HUES48 (cell line): ENCODE measurements around the gene ATG9B.

Experiments used
- H3K27ac ChIP-seq: one replicate; pipeline ENCODE4 v1.7.0; 2013; ENCODE audit warnings: low read depth, low read length, inconsistent platforms
- H3K27me3 ChIP-seq: 2 replicates; pipeline ENCODE4 v1.6.1; 2013; ENCODE audit warnings: mild to moderate bottlenecking, low read length; ENCODE audit not compliant: control insufficient read depth, insufficient read depth
- H3K36me3 ChIP-seq: 2 replicates; pipeline ENCODE4 v1.6.1; 2013; ENCODE audit warnings: low read length; ENCODE audit not compliant: control insufficient read depth, insufficient read depth
- H3K4me1 ChIP-seq: 2 replicates; pipeline ENCODE4 v1.6.1; 2013; ENCODE audit warnings: mild to moderate bottlenecking, low read length; ENCODE audit not compliant: control insufficient read depth, insufficient read depth
- H3K4me3 ChIP-seq: 2 replicates; pipeline ENCODE4 v1.5.1; 2013; ENCODE audit warnings: mild to moderate bottlenecking, low read depth, low read length
- H3K9ac ChIP-seq: 2 replicates; pipeline ENCODE4 v1.6.1; 2013; ENCODE audit warnings: mild to moderate bottlenecking, low read depth, low read length, moderate library complexity
- H3K9me3 ChIP-seq: 2 replicates; pipeline ENCODE4 v1.6.1; 2013; ENCODE audit warnings: low read length; ENCODE audit not compliant: control insufficient read depth, insufficient read depth

The ATG9B gene

GRCh38 chr7:150988230-150989226 lies 35.8 kb downstream of the ATG9B start:
- Histone ChIP-seq H3K27me3 (0 out of 2 replicates have a peak, but pooled peaks cover 2% of the 10 kb centered on the region), H3K4me1 (peaks cover 4% of the 10 kb centered on the region; the same call in 1 of the 2 replicates), H3K9ac (no peak overlapping the region), H3K27ac (no peak overlapping the region), H3K36me3 (no peaks in the 10 kb centered on the region), H3K9me3 (no peaks in the 10 kb centered on the region), H3K4me3 (peak overlapping the region; percentile 59)

- Histone ChIP-seq H3K9ac (no peak overlapping the region), H3K27ac (no peak overlapping the region), H3K4me3 (no peak overlapping the region), H3K36me3 (no peaks in the 10 kb centered on the region), H3K9me3 (no peaks in the 10 kb centered on the region), H3K27me3 (peaks cover 16% of the 10 kb centered on the region), H3K4me1 (peaks cover 4% of the 10 kb centered on the region; the same call in 1 of the 2 replicates)
Observed at GRCh38 chr7:150986556-150986955, 37.7 kb downstream of the ATG9B start.

- Histone ChIP-seq H3K9ac (no peak overlapping the region), H3K4me3 (no peak overlapping the region), H3K27ac (no peak overlapping the region), H3K27me3 (peaks cover 20% of the 10 kb centered on the region), H3K4me1 (peaks cover 4% of the 10 kb centered on the region), H3K9me3 (no peaks in the 10 kb centered on the region), H3K36me3 (no peaks in the 10 kb centered on the region)
Observed at GRCh38 chr7:150986099-150986512, 38.2 kb downstream of the ATG9B start.

GRCh38 chr7:150983893-150984368 lies 40.4 kb downstream of the ATG9B start:
- no peak overlapping the region for H3K4me3 ChIP-seq
- H3K27ac ChIP-seq, result no peak overlapping the region
- peaks cover 18% of the 10 kb centered on the region for H3K4me1 ChIP-seq
- H3K27me3 ChIP-seq, result peaks cover 39% of the 10 kb centered on the region
- H3K9ac ChIP-seq, result no peak overlapping the region
- no peaks in the 10 kb centered on the region for H3K36me3 ChIP-seq
- H3K9me3 ChIP-seq, result no peaks in the 10 kb centered on the region

- Histone ChIP-seq H3K27ac (no peak overlapping the region), H3K9ac (no peak overlapping the region), H3K4me3 (no peak overlapping the region), H3K9me3 (no peaks in the 10 kb centered on the region), H3K27me3 (peaks cover 41% of the 10 kb centered on the region), H3K4me1 (peaks cover 18% of the 10 kb centered on the region), H3K36me3 (no peaks in the 10 kb centered on the region)
Observed at GRCh38 chr7:150982351-150982750, 41.9 kb downstream of the ATG9B start.

GRCh38 chr7:150981644-150982043 lies 42.6 kb downstream of the ATG9B start:
- H3K27me3 ChIP-seq, result peaks cover 48% of the 10 kb centered on the region
- no peaks in the 10 kb centered on the region for H3K9me3 ChIP-seq
- no peak overlapping the region for H3K4me3 ChIP-seq
- no peaks in the 10 kb centered on the region for H3K36me3 ChIP-seq
- H3K27ac ChIP-seq, result no peak overlapping the region
- H3K9ac ChIP-seq, result no peak overlapping the region
- peaks cover 25% of the 10 kb centered on the region for H3K4me1 ChIP-seq

- Histone ChIP-seq H3K9ac (no peak overlapping the region), H3K4me1 (peaks cover 33% of the 10 kb centered on the region), H3K27ac (no peak overlapping the region), H3K36me3 (no peaks in the 10 kb centered on the region), H3K4me3 (no peak overlapping the region), H3K27me3 (peaks cover 56% of the 10 kb centered on the region), H3K9me3 (no peaks in the 10 kb centered on the region)
Observed at GRCh38 chr7:150980663-150981062, 43.6 kb downstream of the ATG9B start.

- Histone ChIP-seq H3K27me3 (peaks cover 63% of the 10 kb centered on the region), H3K9ac (no peak overlapping the region)
Observed at GRCh38 chr7:150979713-150980390, 44.4 kb downstream of the ATG9B start.

GRCh38 chr7:150978126-150978789 lies 46.0 kb downstream of the ATG9B start, which contains the start of gene KCNH2:
Gene KCNH2, minus strand, starts transcription at chr7:150978321. Its CDS starts 408 bp downstream, at chr7:150977913.
- H3K27ac ChIP-seq, result peak within 1 kb of the TSS; percentile 4
- no peak within 1 kb of the TSS for H3K9ac ChIP-seq
- peak within 1 kb of the TSS; percentile 61 for H3K4me3 ChIP-seq
- peaks cover 42% of the 10 kb centered on the region for H3K4me1 ChIP-seq
- H3K27me3 ChIP-seq, result peaks cover 70% of the 10 kb centered on the region
- H3K36me3 ChIP-seq, result no peaks in the 10 kb centered on the region
- H3K9me3 ChIP-seq, result no peaks in the 10 kb centered on the region

More at GRCh38 chr7:150979713-150980390, 44.4 kb downstream of the ATG9B start:
- Histone ChIP-seq H3K9me3 (no peaks in the 10 kb centered on the region), H3K27ac (no peak overlapping the region), H3K4me3 (peak overlapping the region; percentile 61), H3K36me3 (no peaks in the 10 kb centered on the region), H3K4me1 (peaks cover 39% of the 10 kb centered on the region)

- Histone ChIP-seq H3K36me3 (no peaks in the 10 kb centered on the region), H3K9me3 (no peaks in the 10 kb centered on the region), H3K9ac (no peak overlapping the region), H3K27ac (no peak overlapping the region), H3K4me3 (peak overlapping the region; percentile 52), H3K27me3 (peaks cover 69% of the 10 kb centered on the region), H3K4me1 (peaks cover 42% of the 10 kb centered on the region)
Observed at GRCh38 chr7:150977382-150978125, 46.7 kb downstream of the ATG9B start.
